Measurements from ENCODE around the gene NOL4L. TPM values are rescaled to one million over a fixed set of nuclear protein-coding genes. Genes with fewer than 3 reads are reported as not detected.

The NOL4L gene
- total and polyA plus RNA-seq, 2 experiments from 2014 or later: 38.8 to 39.2 TPM

- TF ChIP-seq ZNF462 (CRISPR knock-in tag; IDR thresholded peaks at IDR 0.05): no peak
- no peak for TF ChIP-seq ETS1 (IDR thresholded peaks at IDR 0.05)
- TF ChIP-seq CREB1 (CRISPR knock-in tag; IDR thresholded peaks at IDR 0.05; ENCODE audit: low read depth): no peak
- no peak for TF ChIP-seq EZH2phosphoT487 (IDR thresholded peaks at IDR 0.05; ENCODE audit: unreplicated experiment)
Measured at GRCh38 chr20:32452776-32453466, 132.2 kb downstream of the NOL4L start (continued).

GRCh38 chr20:32451682-32452461 lies 133.3 kb downstream of the NOL4L start:
- Mint-ChIP-seq H3K9me3 (no peaks in the 10 kb centered on the region), H3K27me3 (ENCODE audit: insufficient read depth, low read depth, poor library complexity) (peaks cover 9% of the 10 kb centered on the region), H3K4me3 (no peak overlapping the region), H3K27ac (no peak overlapping the region), H3K4me1 (peaks cover 2% of the 10 kb centered on the region; the same call in 1 of the 3 replicates), H3K36me3 (ENCODE audit: low read depth) (peaks cover 36% of the 10 kb centered on the region)
- Histone ChIP-seq H3K4me2 (no peak overlapping the region), H3K4me3 (no peak overlapping the region), H3F3A (replicated peaks; ENCODE audit: low read depth) (0 out of 2 replicates have a peak, but pooled peaks cover 6% of the 10 kb centered on the region), H4K20me1 (replicated peaks; ENCODE audit: insufficient read depth) (peaks cover 28% of the 10 kb centered on the region), H3K27me3 (ENCODE audit: insufficient read depth) (no peaks in the 10 kb centered on the region), H3K79me2 (replicated peaks; ENCODE audit: insufficient read depth) (0 out of 2 replicates have a peak, but pooled peaks cover 6% of the 10 kb centered on the region), H3K27ac (ENCODE audit: low read depth) (no peak overlapping the region), H2AFZ (no peak overlapping the region), H3K9me2 (ENCODE audit: insufficient read depth) (no peaks in the 10 kb centered on the region), H3K4me1 (ENCODE audit: insufficient read depth) (peaks cover 5% of the 10 kb centered on the region; the same call in 1 of the 2 replicates), H3K36me3 (ENCODE audit: insufficient read depth) (peaks cover 10% of the 10 kb centered on the region)
- ATAC-seq: peak; percentile 42
- TF ChIP-seq JUNB (IDR thresholded peaks at IDR 0.05; ENCODE audit: unreplicated experiment): no peak
- TF ChIP-seq CTCF (conservative IDR thresholded peaks at IDR 0.05; ENCODE audit: low read depth in 2 of 2): peak in 1 of 2 experiments; percentile 20; a peak in 1 of 4 replicates
- DNase-seq (ENCODE audit: low spot score): no peak

Data from GM23338 (cell line).